Breast epithelium (tissue), 3 donors: ENCODE data around the gene MT1G.

Experiments used
- POLR2AphosphoS5 ChIP-seq, 3 donors: sonication (generic); formaldehyde crosslinking; IDR thresholded peaks; one replicate each; pipeline ENCODE4 v1.6.1; 2017; ENCODE audit warnings: antibody characterized with exemption in 3 of 3
- TF ChIP-seq, protein P1 (sequence below), 3 donors: fragments of 450-650 bp; IDR thresholded peaks; one replicate each; pipeline ENCODE4 v1.5.1; 2016 to 2017; ENCODE audit warnings: antibody characterized with exemption in 3 of 3, mild to moderate bottlenecking in 3 of 3, moderate library complexity in 3 of 3

DNA sequence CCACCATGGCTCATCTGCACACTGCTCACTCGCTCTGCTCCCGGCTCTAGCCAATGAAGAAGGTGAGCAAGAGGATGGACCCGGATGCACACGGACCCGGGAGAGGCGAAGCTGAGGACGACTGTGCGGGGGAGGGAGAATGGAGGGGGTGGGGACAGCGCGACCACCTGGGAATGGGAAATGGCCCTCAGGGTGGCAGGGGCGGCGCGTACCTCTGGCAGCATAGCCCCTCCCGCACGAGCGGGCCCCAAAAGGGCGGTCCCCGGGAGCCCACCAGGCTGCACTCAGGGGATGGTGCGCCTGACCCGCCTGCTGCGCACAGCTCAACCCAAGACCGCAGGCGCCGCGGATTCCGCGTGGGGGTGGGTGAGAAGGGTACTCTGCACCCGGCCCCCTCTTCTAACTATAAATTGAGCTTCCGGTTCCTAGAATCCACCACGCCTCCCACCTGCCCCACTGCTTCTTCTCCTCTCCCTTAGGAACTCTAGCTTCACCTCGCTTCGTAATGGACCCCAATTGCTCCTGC is 7.9 kb upstream of the MT1G start:
- TF ChIP-seq, protein P1, sequence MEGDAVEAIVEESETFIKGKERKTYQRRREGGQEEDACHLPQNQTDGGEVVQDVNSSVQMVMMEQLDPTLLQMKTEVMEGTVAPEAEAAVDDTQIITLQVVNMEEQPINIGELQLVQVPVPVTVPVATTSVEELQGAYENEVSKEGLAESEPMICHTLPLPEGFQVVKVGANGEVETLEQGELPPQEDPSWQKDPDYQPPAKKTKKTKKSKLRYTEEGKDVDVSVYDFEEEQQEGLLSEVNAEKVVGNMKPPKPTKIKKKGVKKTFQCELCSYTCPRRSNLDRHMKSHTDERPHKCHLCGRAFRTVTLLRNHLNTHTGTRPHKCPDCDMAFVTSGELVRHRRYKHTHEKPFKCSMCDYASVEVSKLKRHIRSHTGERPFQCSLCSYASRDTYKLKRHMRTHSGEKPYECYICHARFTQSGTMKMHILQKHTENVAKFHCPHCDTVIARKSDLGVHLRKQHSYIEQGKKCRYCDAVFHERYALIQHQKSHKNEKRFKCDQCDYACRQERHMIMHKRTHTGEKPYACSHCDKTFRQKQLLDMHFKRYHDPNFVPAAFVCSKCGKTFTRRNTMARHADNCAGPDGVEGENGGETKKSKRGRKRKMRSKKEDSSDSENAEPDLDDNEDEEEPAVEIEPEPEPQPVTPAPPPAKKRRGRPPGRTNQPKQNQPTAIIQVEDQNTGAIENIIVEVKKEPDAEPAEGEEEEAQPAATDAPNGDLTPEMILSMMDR (IDR thresholded peaks at IDR 0.05): no peak
- no peak for TF ChIP-seq POLR2AphosphoS5 (IDR thresholded peaks at IDR 0.05)
